Thyroid gland (tissue), 4 donors: ENCODE results near the gene FAM228B.

Experiments
- POLR2A ChIP-seq, 2 donors: fragments of 450-650 bp; IDR thresholded peaks; one replicate each; pipeline ENCODE4 v1.6.1; 2017; ENCODE audit warnings: antibody characterized with exemption in 2 of 2, mild to moderate bottlenecking in 2 of 2, moderate library complexity in 1 of 2
- TF ChIP-seq, protein P1 (sequence below), 6 experiments: fragments of 200-600 bp in 3 of 6; fragments of 450-650 bp in 3 of 6; sonication (generic) in 3 of 6; IDR thresholded peaks; one replicate each; pipeline ENCODE4 v1.5.1; 2016 to 2019; ENCODE audit warnings: antibody characterized with exemption in 6 of 6, mild to moderate bottlenecking in 2 of 6, inconsistent platforms in 1 of 6, moderate library complexity in 1 of 6

- TF ChIP-seq, protein P1, sequence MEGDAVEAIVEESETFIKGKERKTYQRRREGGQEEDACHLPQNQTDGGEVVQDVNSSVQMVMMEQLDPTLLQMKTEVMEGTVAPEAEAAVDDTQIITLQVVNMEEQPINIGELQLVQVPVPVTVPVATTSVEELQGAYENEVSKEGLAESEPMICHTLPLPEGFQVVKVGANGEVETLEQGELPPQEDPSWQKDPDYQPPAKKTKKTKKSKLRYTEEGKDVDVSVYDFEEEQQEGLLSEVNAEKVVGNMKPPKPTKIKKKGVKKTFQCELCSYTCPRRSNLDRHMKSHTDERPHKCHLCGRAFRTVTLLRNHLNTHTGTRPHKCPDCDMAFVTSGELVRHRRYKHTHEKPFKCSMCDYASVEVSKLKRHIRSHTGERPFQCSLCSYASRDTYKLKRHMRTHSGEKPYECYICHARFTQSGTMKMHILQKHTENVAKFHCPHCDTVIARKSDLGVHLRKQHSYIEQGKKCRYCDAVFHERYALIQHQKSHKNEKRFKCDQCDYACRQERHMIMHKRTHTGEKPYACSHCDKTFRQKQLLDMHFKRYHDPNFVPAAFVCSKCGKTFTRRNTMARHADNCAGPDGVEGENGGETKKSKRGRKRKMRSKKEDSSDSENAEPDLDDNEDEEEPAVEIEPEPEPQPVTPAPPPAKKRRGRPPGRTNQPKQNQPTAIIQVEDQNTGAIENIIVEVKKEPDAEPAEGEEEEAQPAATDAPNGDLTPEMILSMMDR (IDR thresholded peaks at IDR 0.05): no peak
- TF ChIP-seq POLR2A (IDR thresholded peaks at IDR 0.05): no peak
These were observed 49.5 kb upstream of the FAM228B start for GRCh38 chr2:24073816-24074215.
